ENCODE results near the gene KRTAP10-2. TPM values are rescaled to one million over a fixed set of nuclear protein-coding genes. Genes with fewer than 3 reads are reported as not detected.
"Not testable (repeated sequence)": the region's sequence is repeated elsewhere in the genome, so short reads cannot be mapped to it uniquely, and the experiment has no call there.

The KRTAP10-2 gene
- polyA plus RNA-seq, 2 donors, result not detected

GRCh38 chr21:44593598-44594405 lies 42.5 kb upstream of the KRTAP10-2 start:
- no peak overlapping the region for H3K27ac ChIP-seq (ENCODE audit: low read depth in 2 of 2, low read length in 1 of 2)

GRCh38 chr21:44592446-44593311 lies 41.4 kb upstream of the KRTAP10-2 start, which contains the start of gene KRTAP10-6:
KRTAP10-6 (minus strand) TSS chr21:44592505; CDS start chr21:44592484, 21 bp downstream.
- Histone ChIP-seq H3K36me3 (ENCODE audit: control insufficient read depth in 2 of 2, insufficient read depth in 2 of 2, low read length in 1 of 2) (no peaks in the 10 kb centered on the region), H3K9me3 (ENCODE audit: control insufficient read depth in 2 of 2, insufficient read depth in 1 of 2, low read depth in 1 of 2, low read length in 1 of 2) (no peaks in the 10 kb centered on the region), H3K27ac (ENCODE audit: low read depth in 2 of 2, low read length in 1 of 2) (no peak within 1 kb of the TSS), H3K4me3 (ENCODE audit: low read depth in 1 of 2, low read length in 2 of 2) (no peak within 1 kb of the TSS), H3K4me1 (ENCODE audit: control insufficient read depth in 2 of 2, insufficient read depth in 2 of 2, low read length in 1 of 2) (peaks cover 0 to 9% of the 10 kb centered on the region in 2 donors), H3K27me3 (ENCODE audit: control insufficient read depth in 1 of 2, insufficient read depth in 2 of 2, low read length in 2 of 2) (no peaks in the 10 kb centered on the region)
- WGBS, 2 donors, result 53 to 60% methylated on average over 31 to 33 of the region's 33 CpGs

More at GRCh38 chr21:44593598-44594405, 42.5 kb upstream of the KRTAP10-2 start:
- H3K4me1 ChIP-seq (ENCODE audit: control insufficient read depth in 2 of 2, insufficient read depth in 2 of 2, low read length in 1 of 2), result peaks cover 0 to 9% of the 10 kb centered on the region in 2 donors
- H3K27me3 ChIP-seq (ENCODE audit: control insufficient read depth in 1 of 2, insufficient read depth in 2 of 2, low read length in 2 of 2), result no peaks in the 10 kb centered on the region
- H3K36me3 ChIP-seq (ENCODE audit: control insufficient read depth in 2 of 2, insufficient read depth in 2 of 2, low read length in 1 of 2), result no peaks in the 10 kb centered on the region
- H3K4me3 ChIP-seq (ENCODE audit: low read depth in 1 of 2, low read length in 2 of 2), result no peak overlapping the region
- no peaks in the 10 kb centered on the region for H3K9me3 ChIP-seq (ENCODE audit: control insufficient read depth in 2 of 2, insufficient read depth in 1 of 2, low read depth in 1 of 2, low read length in 1 of 2)
- 58 to 64% methylated on average over 20 of the region's 20 CpGs for WGBS, 2 donors

- not testable (repeated sequence) for H3K9me3 ChIP-seq (ENCODE audit: control insufficient read depth in 2 of 2, insufficient read depth in 1 of 2, low read depth in 1 of 2, low read length in 1 of 2); H3K4me3 ChIP-seq (ENCODE audit: low read depth in 1 of 2, low read length in 2 of 2); H3K27me3 ChIP-seq (ENCODE audit: control insufficient read depth in 1 of 2, insufficient read depth in 2 of 2, low read length in 2 of 2); H3K27ac ChIP-seq (ENCODE audit: low read depth in 2 of 2, low read length in 1 of 2); H3K36me3 ChIP-seq (ENCODE audit: control insufficient read depth in 2 of 2, insufficient read depth in 2 of 2, low read length in 1 of 2); H3K4me1 ChIP-seq (ENCODE audit: control insufficient read depth in 2 of 2, insufficient read depth in 2 of 2, low read length in 1 of 2)
- WGBS, 2 donors, result 22 to 30% methylated on average over 2 to 4 of the region's 4 CpGs
These were observed 40.5 kb upstream of the KRTAP10-2 start for GRCh38 chr21:44591801-44592130.

- 46 to 50% methylated on average over 17 to 18 of the region's 19 CpGs for WGBS, 2 donors
- H3K4me1 ChIP-seq (ENCODE audit: control insufficient read depth in 2 of 2, insufficient read depth in 2 of 2, low read length in 1 of 2); H3K4me3 ChIP-seq (ENCODE audit: low read depth in 1 of 2, low read length in 2 of 2); H3K27me3 ChIP-seq (ENCODE audit: control insufficient read depth in 1 of 2, insufficient read depth in 2 of 2, low read length in 2 of 2); H3K36me3 ChIP-seq (ENCODE audit: control insufficient read depth in 2 of 2, insufficient read depth in 2 of 2, low read length in 1 of 2); H3K27ac ChIP-seq (ENCODE audit: low read depth in 2 of 2, low read length in 1 of 2); H3K9me3 ChIP-seq (ENCODE audit: control insufficient read depth in 2 of 2, insufficient read depth in 1 of 2, low read depth in 1 of 2, low read length in 1 of 2): not testable (repeated sequence)
These were observed 39.8 kb upstream of the KRTAP10-2 start for GRCh38 chr21:44590897-44591800.

GRCh38 chr21:44590311-44590721 lies 39.0 kb upstream of the KRTAP10-2 start:
- H3K4me1 ChIP-seq (ENCODE audit: control insufficient read depth in 2 of 2, insufficient read depth in 2 of 2, low read length in 1 of 2), result peaks cover 0 to 9% of the 10 kb centered on the region in 2 donors
- H3K9me3 ChIP-seq (ENCODE audit: control insufficient read depth in 2 of 2, insufficient read depth in 1 of 2, low read depth in 1 of 2, low read length in 1 of 2), result peaks cover 0 to 4% of the 10 kb centered on the region in 2 donors
- 74 to 79% methylated on average over 10 of the region's 10 CpGs for WGBS, 2 donors
- H3K36me3 ChIP-seq (ENCODE audit: control insufficient read depth in 2 of 2, insufficient read depth in 2 of 2, low read length in 1 of 2), result no peaks in the 10 kb centered on the region
- no peak overlapping the region for H3K4me3 ChIP-seq (ENCODE audit: low read depth in 1 of 2, low read length in 2 of 2)
- H3K27me3 ChIP-seq (ENCODE audit: control insufficient read depth in 1 of 2, insufficient read depth in 2 of 2, low read length in 2 of 2), result peaks cover 0 to 2% of the 10 kb centered on the region in 2 donors
- no peak overlapping the region for H3K27ac ChIP-seq (ENCODE audit: low read depth in 2 of 2, low read length in 1 of 2)

GRCh38 chr21:44589586-44590305 lies 38.4 kb upstream of the KRTAP10-2 start:
- Histone ChIP-seq H3K27me3 (ENCODE audit: control insufficient read depth in 1 of 2, insufficient read depth in 2 of 2, low read length in 2 of 2) (peaks cover 0 to 6% of the 10 kb centered on the region in 2 donors), H3K4me3 (ENCODE audit: low read depth in 1 of 2, low read length in 2 of 2) (no peak overlapping the region), H3K9me3 (ENCODE audit: control insufficient read depth in 2 of 2, insufficient read depth in 1 of 2, low read depth in 1 of 2, low read length in 1 of 2) (peaks cover 0 to 5% of the 10 kb centered on the region in 2 donors), H3K27ac (ENCODE audit: low read depth in 2 of 2, low read length in 1 of 2) (no peak overlapping the region), H3K4me1 (ENCODE audit: control insufficient read depth in 2 of 2, insufficient read depth in 2 of 2, low read length in 1 of 2) (peaks cover 0 to 9% of the 10 kb centered on the region in 2 donors), H3K36me3 (ENCODE audit: control insufficient read depth in 2 of 2, insufficient read depth in 2 of 2, low read length in 1 of 2) (no peaks in the 10 kb centered on the region)
- WGBS, 2 donors, result 77 to 80% methylated on average over 24 of the region's 24 CpGs

- 92 to 95% methylated on average over 2 of the region's 2 CpGs for WGBS, 2 donors
- H3K27me3 ChIP-seq (ENCODE audit: control insufficient read depth in 1 of 2, insufficient read depth in 2 of 2, low read length in 2 of 2), result peaks cover 0 to 6% of the 10 kb centered on the region in 2 donors
- no peaks in the 10 kb centered on the region for H3K36me3 ChIP-seq (ENCODE audit: control insufficient read depth in 2 of 2, insufficient read depth in 2 of 2, low read length in 1 of 2)
These were observed 37.8 kb upstream of the KRTAP10-2 start for GRCh38 chr21:44589094-44589493.

GRCh38 chr21:44585892-44586291 lies 34.6 kb upstream of the KRTAP10-2 start:
- no peak overlapping the region for H3K4me3 ChIP-seq (ENCODE audit: low read depth in 1 of 2, low read length in 2 of 2)
- H3K27me3 ChIP-seq (ENCODE audit: control insufficient read depth in 1 of 2, insufficient read depth in 2 of 2, low read length in 2 of 2), result peaks cover 0 to 6% of the 10 kb centered on the region in 2 donors
- no peaks in the 10 kb centered on the region for H3K36me3 ChIP-seq (ENCODE audit: control insufficient read depth in 2 of 2, insufficient read depth in 2 of 2, low read length in 1 of 2)
- no peak overlapping the region for H3K27ac ChIP-seq (ENCODE audit: low read depth in 2 of 2, low read length in 1 of 2)
- WGBS, 2 donors, result 70 to 76% methylated on average over 3 of the region's 3 CpGs
- H3K9me3 ChIP-seq (ENCODE audit: control insufficient read depth in 2 of 2, insufficient read depth in 1 of 2, low read depth in 1 of 2, low read length in 1 of 2), result peaks cover 0 to 12% of the 10 kb centered on the region in 2 donors
- H3K4me1 ChIP-seq (ENCODE audit: control insufficient read depth in 2 of 2, insufficient read depth in 2 of 2, low read length in 1 of 2), result no peaks in the 10 kb centered on the region

More at GRCh38 chr21:44589094-44589493, 37.8 kb upstream of the KRTAP10-2 start:
- peaks cover 0 to 9% of the 10 kb centered on the region in 2 donors for H3K4me1 ChIP-seq (ENCODE audit: control insufficient read depth in 2 of 2, insufficient read depth in 2 of 2, low read length in 1 of 2)
- H3K9me3 ChIP-seq (ENCODE audit: control insufficient read depth in 2 of 2, insufficient read depth in 1 of 2, low read depth in 1 of 2, low read length in 1 of 2), result peaks cover 0 to 5% of the 10 kb centered on the region in 2 donors
- H3K27ac ChIP-seq (ENCODE audit: low read depth in 2 of 2, low read length in 1 of 2), result no peak overlapping the region
- no peak overlapping the region for H3K4me3 ChIP-seq (ENCODE audit: low read depth in 1 of 2, low read length in 2 of 2)
